Stomach (tissue), 9 donors: ENCODE results near the gene TMCC1. TPM values are rescaled to one million over a fixed set of nuclear protein-coding genes. Genes with fewer than 3 reads are reported as not detected.

ENCODE experiments used
- DNase-seq, 2 donors: peaks; one replicate each; pipeline versions ENCODE4 v3.0.0 to v3.0.0-alpha.2; 2013 to 2019
- H3K27ac ChIP-seq, 5 donors: fragments of 200-600 bp in 4 of 5; sonication (generic) in 4 of 5; one replicate each; pipeline ENCODE4 v1.5.1; 2013 to 2019; ENCODE audit warnings: mild to moderate bottlenecking in 1 of 5, moderate library complexity in 1 of 5
- H3K27me3 ChIP-seq, 3 donors: fragments of 200-600 bp; sonication (generic); one replicate each; pipeline ENCODE4 v1.5.1; 2017 to 2019; ENCODE audit warnings: mixed run types in 1 of 3
- H3K36me3 ChIP-seq, 4 donors: fragments of 200-600 bp; sonication (generic); 1 replicate in 3 of 4; 2 replicates in 1 of 4; pipeline ENCODE4 v1.5.1; 2016 to 2019
- H3K4me1 ChIP-seq, 4 donors: fragments of 200-600 bp; sonication (generic); one replicate each; pipeline ENCODE4 v1.5.1; 2016 to 2019
- H3K4me3 ChIP-seq, 4 donors: fragments of 200-600 bp; sonication (generic) in 3 of 4; one replicate each; pipeline ENCODE4 v1.5.1; 2016 to 2019; ENCODE audit warnings: mild to moderate bottlenecking in 1 of 4
- H3K9me3 ChIP-seq, 4 donors: fragments of 200-600 bp; sonication (generic); one replicate each; pipeline ENCODE4 v1.5.1; 2016 to 2019
- EP300 ChIP-seq: sonication (generic); formaldehyde crosslinking; IDR thresholded peaks from one replicate; pipeline ENCODE4 v1.6.1; 2017; ENCODE audit warnings: antibody characterized with exemption
- POLR2A ChIP-seq, 4 donors: fragments of 450-650 bp; IDR thresholded peaks; one replicate each; pipeline ENCODE4 v1.6.1; 2016; ENCODE audit warnings: antibody characterized with exemption in 4 of 4, control low read depth in 2 of 4, mild to moderate bottlenecking in 1 of 4, moderate library complexity in 1 of 4
- POLR2AphosphoS5 ChIP-seq, 3 donors: sonication (generic); formaldehyde crosslinking; IDR thresholded peaks; one replicate each; pipeline ENCODE4 v1.6.1; 2016; ENCODE audit warnings: antibody characterized with exemption in 3 of 3
- WGBS, 5 donors: extraction: QIAGEN DNeasy Blood & Tissue Kit in 3 of 5; methylation state at CpG; one replicate each; pipeline versions ENCODE4 v1.1.5 to v1.1.7; 2013 to 2018; 5-methylcytosine and 5-hydroxymethylcytosine counted together
- intact Hi-C: fragments of 100-400 bp; cut with DNase I; formaldehyde crosslinking; loops from one replicate; pipeline ENCODE4 v1.15.1; 2023; ENCODE audit warnings: low total_unique reads
- polyA plus RNA-seq, 3 donors: library from polyadenylated mRNA; stranded (reverse); fragments of 200-250 nt; gene quantifications; one replicate each; pipeline ENCODE4 v1.2.3, GENCODE V29; 2013
- total RNA-seq, 5 donors: library from RNA; depleted of rRNA; stranded (reverse); fragments of >200 nt; gene quantifications; one replicate each; pipeline versions ENCODE4 v1.1.0 to v1.2.3, GENCODE V29; 2014 to 2016
- TF ChIP-seq, protein P1 (sequence below), 7 experiments: fragments of 450-650 bp in 4 of 7; fragments of 200-600 bp in 3 of 7; sonication (generic) in 3 of 7; IDR thresholded peaks; one replicate each; pipeline ENCODE4 v1.5.1; 2016 to 2019; ENCODE audit warnings: antibody characterized with exemption in 7 of 7, control low read depth in 2 of 7, mild to moderate bottlenecking in 1 of 7
- donor health status: healthy with polysubstance abuse.
- donor health status: Bipolar disorder and iron deficiency.
- donor health status: healthy.

Gene TMCC1
- total and polyA plus RNA-seq, 8 donors, result 5.0 to 26.6 (median 9.3) TPM

DNA sequence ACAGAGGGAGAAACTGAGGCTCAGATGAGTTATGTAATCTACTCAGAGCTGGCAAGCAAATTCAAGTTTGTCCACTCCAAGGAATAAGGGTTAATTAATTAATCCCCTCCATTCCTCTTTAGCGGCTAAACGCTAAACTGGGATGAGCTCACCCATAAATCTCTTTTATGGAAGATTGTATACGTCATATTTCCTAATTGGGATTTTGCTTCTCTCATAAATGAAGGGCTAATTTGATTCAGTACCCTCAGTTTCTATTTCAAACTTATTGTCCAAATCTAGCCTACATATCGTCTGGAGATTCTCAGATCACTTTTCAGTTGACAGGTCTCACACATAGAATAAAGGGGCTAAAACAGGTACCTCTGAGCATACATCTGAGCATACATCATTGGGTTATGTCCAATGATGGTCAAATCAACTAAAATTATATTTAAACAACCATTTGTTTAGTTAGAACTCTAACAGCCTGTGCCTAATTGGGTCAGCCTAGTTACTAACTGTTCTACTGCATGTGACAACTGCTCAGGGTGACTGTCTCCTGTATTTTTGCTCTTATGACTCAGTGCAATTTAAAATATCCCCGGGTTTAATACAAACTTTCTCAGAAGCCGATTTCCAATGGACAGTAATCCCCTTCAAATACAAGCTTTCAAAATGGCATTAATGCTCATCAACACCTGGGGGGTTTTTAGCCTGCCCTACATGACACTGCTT lies 229.4 kb downstream of the TMCC1 start:
- Histone ChIP-seq H3K27ac (no peak overlapping the region), H3K27me3 (no peaks in the 10 kb centered on the region), H3K4me3 (no peak overlapping the region), H3K36me3 (peaks cover 0 to 4% (median under 1%) of the 10 kb centered on the region in 4 donors), H3K4me1 (peaks cover 5 to 42% (median 31%) of the 10 kb centered on the region in 4 donors), H3K9me3 (no peaks in the 10 kb centered on the region)
- 77 to 85% (median 79%) methylated on average over 6 of the region's 6 CpGs for WGBS, 5 donors
- intact Hi-C loops, result no loop called here
- DNase-seq, result no peak
- no peak for TF ChIP-seq POLR2AphosphoS5 (IDR thresholded peaks at IDR 0.05)
- TF ChIP-seq EP300, result no peak
- TF ChIP-seq, protein P1, sequence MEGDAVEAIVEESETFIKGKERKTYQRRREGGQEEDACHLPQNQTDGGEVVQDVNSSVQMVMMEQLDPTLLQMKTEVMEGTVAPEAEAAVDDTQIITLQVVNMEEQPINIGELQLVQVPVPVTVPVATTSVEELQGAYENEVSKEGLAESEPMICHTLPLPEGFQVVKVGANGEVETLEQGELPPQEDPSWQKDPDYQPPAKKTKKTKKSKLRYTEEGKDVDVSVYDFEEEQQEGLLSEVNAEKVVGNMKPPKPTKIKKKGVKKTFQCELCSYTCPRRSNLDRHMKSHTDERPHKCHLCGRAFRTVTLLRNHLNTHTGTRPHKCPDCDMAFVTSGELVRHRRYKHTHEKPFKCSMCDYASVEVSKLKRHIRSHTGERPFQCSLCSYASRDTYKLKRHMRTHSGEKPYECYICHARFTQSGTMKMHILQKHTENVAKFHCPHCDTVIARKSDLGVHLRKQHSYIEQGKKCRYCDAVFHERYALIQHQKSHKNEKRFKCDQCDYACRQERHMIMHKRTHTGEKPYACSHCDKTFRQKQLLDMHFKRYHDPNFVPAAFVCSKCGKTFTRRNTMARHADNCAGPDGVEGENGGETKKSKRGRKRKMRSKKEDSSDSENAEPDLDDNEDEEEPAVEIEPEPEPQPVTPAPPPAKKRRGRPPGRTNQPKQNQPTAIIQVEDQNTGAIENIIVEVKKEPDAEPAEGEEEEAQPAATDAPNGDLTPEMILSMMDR (IDR thresholded peaks at IDR 0.05), result no peak
- no peak for TF ChIP-seq POLR2A (IDR thresholded peaks at IDR 0.05)

- peak in 1 of 2 donors; percentile 67 for DNase-seq
- Histone ChIP-seq H3K4me3 (no peak overlapping the region), H3K36me3 (no peaks in the 10 kb centered on the region), H3K27me3 (no peaks in the 10 kb centered on the region), H3K9me3 (no peaks in the 10 kb centered on the region), H3K4me1 (peaks cover 5 to 47% (median 35%) of the 10 kb centered on the region in 4 donors), H3K27ac (peak overlapping the region in 1 of 5 donors; percentile 34)
- TF ChIP-seq EP300 (no peak), POLR2A (IDR thresholded peaks at IDR 0.05) (no peak), POLR2AphosphoS5 (IDR thresholded peaks at IDR 0.05) (no peak)
- TF ChIP-seq, protein P1 (IDR thresholded peaks at IDR 0.05), result no peak
- 36 to 55% (median 44%) methylated on average over 1 of the region's 1 CpG for WGBS, 5 donors
- intact Hi-C loops, result no loop called here
Observed at GRCh38 chr3:129663045-129663446, 230.5 kb downstream of the TMCC1 start.

GRCh38 chr3:129662191-129662608 lies 231.3 kb downstream of the TMCC1 start:
- Histone ChIP-seq H3K36me3 (no peaks in the 10 kb centered on the region), H3K27ac (no peak overlapping the region), H3K4me3 (no peak overlapping the region), H3K9me3 (no peaks in the 10 kb centered on the region), H3K4me1 (peaks cover 5 to 56% (median 43%) of the 10 kb centered on the region in 4 donors), H3K27me3 (no peaks in the 10 kb centered on the region)
- DNase-seq, result peak in 1 of 2 donors; percentile 38
- intact Hi-C loops, result no loop called here
- TF ChIP-seq POLR2A (IDR thresholded peaks at IDR 0.05) (no peak), EP300 (no peak), POLR2AphosphoS5 (IDR thresholded peaks at IDR 0.05) (no peak)
- TF ChIP-seq, protein P1 (IDR thresholded peaks at IDR 0.05), result no peak
- 75 to 85% (median 76%) methylated on average over 4 of the region's 4 CpGs for WGBS, 5 donors

- H3K4me3 ChIP-seq, result no peak overlapping the region
- H3K27ac ChIP-seq, result no peak overlapping the region
- no peaks in the 10 kb centered on the region for H3K9me3 ChIP-seq
- WGBS, 5 donors, result 36 to 70% (median 65%) methylated on average over 1 of the region's 1 CpG
- no peaks in the 10 kb centered on the region for H3K36me3 ChIP-seq
- no peak for DNase-seq
- peaks cover 5 to 60% (median 45%) of the 10 kb centered on the region in 4 donors for H3K4me1 ChIP-seq
- no peaks in the 10 kb centered on the region for H3K27me3 ChIP-seq
- TF ChIP-seq POLR2A (IDR thresholded peaks at IDR 0.05), result no peak
- no peak for TF ChIP-seq EP300
- TF ChIP-seq POLR2AphosphoS5 (IDR thresholded peaks at IDR 0.05), result no peak
- TF ChIP-seq, protein P1 (IDR thresholded peaks at IDR 0.05), result no peak
- intact Hi-C loops, result no loop called here
Observed at GRCh38 chr3:129661766-129662165, 231.7 kb downstream of the TMCC1 start.
